ENCODE data around the gene ARHGEF37.
"Not testable (repeated sequence)": the region's sequence is repeated elsewhere in the genome, so short reads cannot be mapped to it uniquely, and the experiment has no call there.

The ARHGEF37 gene

GRCh38 chr5:149567226-149567625, 14.1 kb upstream of the ARHGEF37 start:
- no peak for DNase-seq

DNA sequence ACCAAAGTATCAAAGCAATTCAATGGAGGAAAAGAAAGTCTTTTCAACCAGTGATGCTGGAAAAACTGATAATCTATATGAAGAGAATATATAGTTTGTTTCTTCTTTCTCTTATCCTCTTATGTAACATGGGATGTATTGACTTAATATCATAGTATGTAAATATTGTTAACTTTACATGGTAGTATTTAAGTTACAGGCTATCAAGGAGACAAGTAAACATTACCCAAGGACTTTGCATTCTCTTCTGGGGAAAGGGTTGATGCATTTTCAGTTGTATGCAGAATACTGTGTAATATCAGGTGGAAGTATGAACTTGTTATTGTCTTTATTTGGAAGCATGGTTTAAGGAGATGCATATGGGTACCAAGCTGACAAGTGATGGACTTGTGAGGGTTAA, 9.1 kb upstream of the ARHGEF37 start:
- DNase-seq, result no peak

- DNase-seq, result no peak
Observed at GRCh38 chr5:149572576-149573231, 8.6 kb upstream of the ARHGEF37 start.

DNA sequence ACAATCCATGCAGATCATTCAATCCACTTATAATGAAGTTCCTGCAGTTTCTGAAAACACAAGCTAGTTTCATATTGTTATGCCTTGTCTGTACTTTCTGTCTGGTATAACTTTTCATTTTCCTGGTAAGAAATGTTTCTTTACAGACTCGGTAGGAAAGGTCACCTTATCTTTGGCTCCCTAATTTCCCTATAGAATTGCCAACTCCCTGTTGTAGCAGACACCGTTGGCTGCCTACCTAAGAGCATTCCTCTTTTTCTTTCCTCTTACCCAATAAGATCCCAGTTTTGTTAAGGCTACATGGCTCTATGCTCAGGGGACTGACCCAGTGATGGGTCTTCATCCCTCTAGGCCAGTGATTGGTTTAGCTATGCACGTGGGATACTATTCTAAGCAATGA, 6.2 kb upstream of the ARHGEF37 start:
- DNase-seq, result no peak

- DNase-seq, result no peak
Observed at GRCh38 chr5:149576021-149576420, 5.3 kb upstream of the ARHGEF37 start.

DNA sequence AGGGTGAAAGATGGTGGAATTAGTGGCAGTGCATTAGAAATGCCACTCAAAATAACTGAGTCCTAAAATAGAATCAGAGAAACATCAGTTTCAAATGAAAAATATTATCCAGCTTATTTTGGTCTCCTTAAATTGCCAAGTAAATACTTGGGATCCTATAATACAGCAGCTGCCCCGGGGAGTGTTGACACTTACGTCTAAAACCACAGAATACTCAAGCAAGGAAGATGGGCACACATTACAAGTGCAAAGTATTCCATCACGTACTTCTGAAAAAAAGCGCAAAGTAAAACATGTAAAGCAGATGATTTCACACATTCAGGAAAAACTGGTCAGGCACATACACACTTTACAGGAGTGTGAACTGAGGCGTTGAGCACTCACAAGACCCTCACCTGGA, 2.4 kb upstream of the ARHGEF37 start:
- DNase-seq, result no peak

- no peak for DNase-seq
Observed at GRCh38 chr5:149580808-149581191, 498 bp upstream of the ARHGEF37 start.

DNA sequence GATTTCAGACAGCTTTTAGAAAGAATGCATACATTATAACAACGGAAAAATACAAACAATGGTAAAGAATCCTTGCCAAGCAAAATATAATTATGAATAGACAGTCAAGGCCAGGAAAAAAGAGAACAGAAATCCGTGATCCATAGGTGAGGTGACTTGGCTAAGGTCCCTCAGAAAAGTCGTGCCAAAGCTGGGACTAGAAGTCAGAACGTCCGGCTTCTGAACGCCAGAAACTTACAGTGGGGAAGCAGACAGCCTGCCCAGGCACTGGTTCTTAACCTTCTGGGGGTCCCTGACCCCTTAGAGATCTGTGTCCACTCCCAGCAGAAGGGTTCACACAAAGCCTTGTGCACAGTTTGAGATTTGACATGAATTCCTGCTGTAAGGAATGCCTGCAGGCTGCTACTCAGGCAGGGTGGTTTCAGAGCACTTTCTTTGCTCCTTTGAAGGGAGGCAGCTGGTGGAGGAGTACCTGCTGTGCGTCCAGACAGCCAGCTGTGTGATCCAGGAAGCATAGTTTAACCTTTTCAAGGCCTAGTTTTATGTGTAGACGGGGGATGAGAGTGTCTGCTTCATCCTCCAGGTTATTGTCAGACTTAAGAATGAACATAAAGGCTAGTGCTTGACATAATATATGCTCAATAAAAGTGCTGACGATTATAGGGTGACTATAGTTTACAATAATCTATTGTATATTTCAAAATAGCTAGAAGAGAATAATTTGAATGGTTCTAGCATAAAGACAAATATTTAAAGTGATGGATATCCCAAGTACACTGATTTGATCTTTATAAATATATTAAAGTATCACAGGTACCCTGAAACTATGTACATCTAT, 852 bp downstream of the ARHGEF37 start:
- no peak for DNase-seq

DNA sequence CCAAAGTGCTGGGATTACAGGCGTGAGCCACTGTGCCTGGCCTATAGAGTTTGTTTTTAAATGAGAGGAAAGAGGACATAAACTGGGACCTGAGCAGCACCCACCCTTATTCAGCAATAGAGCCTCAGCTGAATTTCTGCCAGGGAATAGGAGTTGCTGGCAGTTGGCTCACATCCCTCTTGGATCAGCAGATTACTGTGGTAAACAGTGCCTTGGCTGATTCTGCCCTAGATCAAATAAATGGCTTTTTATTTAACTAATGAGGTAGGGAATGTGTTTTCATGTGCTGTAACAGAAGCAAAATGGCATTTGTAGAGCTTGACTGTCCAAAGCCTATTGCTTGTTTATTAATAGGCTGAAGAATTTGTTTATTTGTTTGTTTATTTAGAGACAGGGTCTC, 2.1 kb downstream of the ARHGEF37 start:
- no peak for DNase-seq

DNA sequence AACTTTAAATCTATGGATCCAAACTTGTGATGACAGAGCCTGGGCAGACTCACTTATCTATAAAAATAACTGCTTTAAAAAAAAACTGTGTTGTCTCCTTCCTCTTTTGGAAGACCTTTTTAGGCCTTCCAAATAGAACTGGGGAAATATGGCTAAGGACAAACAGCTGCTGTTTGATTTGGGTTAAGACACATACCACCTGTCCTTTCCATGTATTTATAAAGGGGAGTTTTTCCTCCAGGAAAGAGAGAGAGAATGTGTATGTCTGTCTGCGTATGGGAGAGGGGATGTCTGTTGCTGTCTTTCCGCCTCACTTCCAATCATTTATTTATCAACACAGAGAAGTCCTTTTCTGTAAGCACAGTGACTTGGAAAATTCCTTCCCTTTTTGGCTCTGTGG, 2.8 kb downstream of the ARHGEF37 start:
- DNase-seq, result no peak

DNA sequence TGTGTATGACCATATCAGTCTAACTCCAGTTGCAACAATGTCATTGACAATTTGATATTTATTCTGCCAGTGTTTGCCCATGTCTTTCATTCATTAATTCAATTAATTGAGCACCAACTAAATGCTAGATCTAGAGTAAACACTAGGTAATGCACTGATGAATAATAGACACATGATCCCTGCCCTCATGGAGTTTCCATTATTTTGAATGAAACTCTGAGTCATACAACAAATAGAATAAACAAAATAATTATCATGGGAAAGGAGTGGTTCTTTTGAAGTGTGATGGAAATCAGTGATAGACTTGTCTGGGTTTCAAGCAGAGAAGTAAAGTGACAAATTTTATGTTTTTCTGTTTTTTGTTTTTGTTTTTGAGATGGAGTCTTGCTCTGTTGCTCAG, 4.6 kb downstream of the ARHGEF37 start:
- no peak for DNase-seq

DNA sequence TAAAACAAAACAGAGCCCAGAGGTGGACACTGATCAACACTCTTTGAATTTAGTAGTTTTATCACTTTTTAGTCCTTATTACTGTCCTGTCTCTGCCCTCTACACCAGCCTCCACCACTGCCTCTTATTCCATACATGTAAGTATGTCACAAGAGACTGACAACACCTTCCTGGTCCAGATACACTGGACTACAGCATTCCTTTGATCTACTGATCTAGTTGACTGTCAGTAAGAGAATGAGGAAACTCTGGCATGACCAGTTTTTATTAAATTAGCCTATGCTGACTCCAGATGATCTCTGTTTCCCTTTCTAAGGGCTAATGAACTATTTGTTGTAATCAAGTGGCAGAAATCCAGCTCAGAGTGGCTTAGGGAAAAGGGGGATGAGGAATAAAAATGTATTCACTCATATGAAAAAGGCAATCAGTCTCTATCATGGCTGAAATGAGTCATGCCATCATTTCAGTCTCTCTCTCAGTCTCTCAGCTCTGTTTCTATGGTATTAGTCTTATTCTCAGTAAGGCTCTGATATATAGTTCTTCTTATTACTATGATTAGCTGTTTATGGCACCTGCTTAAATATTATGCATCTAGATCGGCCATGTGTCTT, 5.5 kb downstream of the ARHGEF37 start:
- DNase-seq, result no peak

GRCh38 chr5:149588936-149589335, 7.6 kb downstream of the ARHGEF37 start:
- DNase-seq, result no peak

DNA sequence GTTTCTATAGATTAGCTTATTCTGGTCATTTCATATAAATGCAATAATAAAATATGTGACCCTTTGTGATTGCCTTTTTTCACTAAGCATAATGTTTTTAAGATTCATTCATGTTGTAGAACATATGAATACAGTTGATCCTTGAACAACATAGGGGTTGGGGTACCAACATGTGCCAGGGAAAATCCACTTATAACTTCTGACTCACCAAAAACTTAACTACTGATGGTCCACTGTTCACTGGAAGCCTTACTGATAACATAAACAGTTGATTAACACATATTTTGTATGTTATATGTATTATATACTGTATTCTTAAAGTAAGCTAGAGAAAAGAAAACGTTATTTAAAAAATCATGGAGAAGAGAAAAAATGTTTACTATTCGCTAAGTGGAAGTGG, 12.1 kb downstream of the ARHGEF37 start:
- no peak for DNase-seq

DNA sequence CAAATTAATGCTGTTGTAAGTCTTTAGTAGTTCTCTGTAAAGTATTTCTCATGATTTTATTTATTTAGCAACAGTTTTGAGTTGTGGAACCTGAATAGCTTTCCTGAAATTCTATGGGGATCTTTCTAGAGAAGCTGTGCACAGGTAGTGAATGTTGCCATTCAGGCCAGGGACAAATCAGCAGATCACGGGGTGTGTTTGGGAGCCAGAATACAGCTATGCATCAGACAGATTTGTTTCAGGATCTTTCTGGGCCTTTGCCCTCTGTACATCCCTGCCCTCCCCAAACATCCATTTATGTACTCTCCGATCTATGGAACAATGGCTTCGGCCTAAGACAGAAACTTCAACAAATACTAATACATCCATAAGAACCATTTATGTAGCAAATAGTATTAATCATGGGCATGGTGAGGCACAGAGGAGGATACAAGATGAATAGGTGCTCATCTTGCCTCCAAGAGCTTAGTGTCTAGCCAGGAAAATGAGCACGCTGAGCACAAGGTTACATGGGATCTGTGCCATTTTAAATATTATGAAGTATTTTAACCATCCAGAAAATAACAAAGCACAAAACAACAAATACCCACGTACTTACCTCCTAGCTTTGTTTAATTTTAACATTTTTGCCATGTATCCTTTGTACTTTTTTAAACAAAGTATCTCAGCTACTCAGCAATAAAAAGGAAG, 13.1 kb downstream of the ARHGEF37 start:
- DNase-seq, result no peak

GRCh38 chr5:149595105-149595504, 13.8 kb downstream of the ARHGEF37 start:
- not testable (repeated sequence) for DNase-seq

DNA sequence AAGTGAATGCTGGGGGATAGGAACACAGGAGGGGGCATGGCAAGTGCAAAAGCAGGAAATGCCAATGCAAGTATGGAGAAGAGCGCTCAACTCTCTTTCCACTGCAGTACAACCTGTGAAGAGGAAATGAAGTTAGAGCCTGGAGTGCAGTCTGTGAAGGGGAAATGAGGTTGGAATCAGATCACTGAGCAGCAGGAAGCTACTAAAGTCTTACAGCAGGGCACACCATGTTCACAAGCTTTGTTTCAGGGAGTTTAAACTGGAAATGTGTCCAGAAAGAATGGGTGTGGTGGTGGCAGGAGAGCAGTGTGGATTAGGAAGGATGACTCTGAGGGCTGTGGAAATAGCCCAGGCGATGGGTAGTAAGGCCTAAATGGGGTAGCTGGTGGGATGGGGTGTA, 15.4 kb downstream of the ARHGEF37 start:
- DNase-seq, result no peak

GRCh38 chr5:149597618-149598017, 16.3 kb downstream of the ARHGEF37 start:
- no peak for DNase-seq

- not testable (repeated sequence) for DNase-seq
Observed at GRCh38 chr5:149598234-149598633, 16.9 kb downstream of the ARHGEF37 start.

DNA sequence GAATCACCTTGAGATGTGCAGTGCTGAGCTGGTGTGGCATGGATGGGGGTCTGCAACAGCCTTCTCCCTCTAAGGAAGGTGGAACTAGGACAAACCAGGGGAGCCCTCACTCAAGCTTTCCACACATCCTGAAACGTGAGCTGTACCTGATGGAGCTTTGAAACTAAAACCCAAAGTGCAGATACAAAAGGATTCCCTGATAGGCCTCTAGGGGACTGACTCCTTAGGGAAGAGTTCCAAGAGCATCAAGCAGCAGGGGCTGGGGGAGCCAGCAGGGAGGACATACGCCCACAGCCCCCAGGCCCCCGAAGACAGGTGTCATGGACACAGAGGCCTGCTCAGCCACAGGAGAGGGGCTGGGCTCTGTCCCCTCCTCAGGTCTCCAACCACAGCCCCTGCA, 17.7 kb downstream of the ARHGEF37 start:
- no peak for DNase-seq

- DNase-seq, result no peak
Observed at GRCh38 chr5:149599375-149599774, 18.1 kb downstream of the ARHGEF37 start.

DNA sequence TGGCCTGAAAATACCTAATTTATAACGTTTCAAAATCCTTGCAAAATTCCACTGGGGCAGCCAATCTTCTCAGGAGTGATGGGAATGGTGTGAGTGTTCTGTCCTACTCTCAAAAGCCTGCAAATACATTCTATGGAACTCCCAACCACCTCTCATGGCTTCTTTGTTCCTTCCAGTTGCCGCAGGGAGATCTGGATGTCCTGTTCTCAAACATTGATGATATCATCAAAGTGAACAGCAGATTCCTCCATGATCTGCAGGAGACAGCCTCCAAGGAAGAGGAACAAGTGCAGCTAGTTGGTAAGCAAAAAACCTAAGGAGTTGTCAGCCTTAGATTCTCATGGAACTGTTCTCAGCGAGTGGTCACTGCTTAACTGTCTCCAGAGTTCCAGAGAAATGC, 19.6 kb downstream of the ARHGEF37 start:
- DNase-seq, result no peak

- no peak for DNase-seq
Observed at GRCh38 chr5:149603210-149603609, 21.9 kb downstream of the ARHGEF37 start.

DNA sequence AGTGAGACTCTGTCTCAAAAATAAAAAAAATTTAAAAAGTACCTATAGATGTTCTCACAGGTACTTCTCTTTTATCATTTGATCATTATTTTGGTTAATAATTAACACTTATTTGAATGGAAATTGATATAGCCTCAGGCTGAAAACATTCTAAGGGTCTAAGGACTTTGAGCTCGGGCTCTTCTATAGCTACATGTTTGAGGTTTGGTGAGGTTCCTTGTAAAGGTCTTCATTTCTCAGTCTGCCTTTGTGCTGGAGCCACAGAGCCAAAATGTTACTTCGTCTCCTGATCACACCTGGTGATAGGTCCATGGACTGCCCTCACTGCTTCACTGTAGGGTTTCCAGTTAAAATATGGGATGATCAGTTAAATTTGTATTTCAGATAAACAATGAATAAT, 22.6 kb downstream of the ARHGEF37 start:
- no peak for DNase-seq

Data from activated CD4-positive, alpha-beta T cell treated with anti-CD3 and anti-CD28 coated beads for 4 hours (primary cell).